HEK293 (cell line): ENCODE measurements around the gene NADK.

ENCODE experiments used
- CTCF ChIA-PET: fragments of 350-600 bp; formaldehyde crosslinking; extraction: SDS; loops from one replicate; lab custom pipeline; 2021; ENCODE audit warnings: antibody characterized with exemption; lab: Yijun Ruan, JAX
- POLR2A ChIA-PET: fragments of 300-600 bp; formaldehyde crosslinking; extraction: SDS; loops from one replicate; lab custom pipeline; 2020; ENCODE audit warnings: antibody characterized with exemption, inconsistent platforms; lab: Yijun Ruan, JAX
- H3K27ac ChIP-seq: fragments of 200-500 bp; sonication (Bioruptor generic); 2 replicates; pipeline ENCODE4 v1.5.1; 2014; ENCODE audit warnings: low read depth, low read length, control low read depth, inconsistent platforms; ENCODE audit errors: extremely low read depth
- H3K36me3 ChIP-seq, 2 experiments: fragments of 200-500 bp in 1 of 2; sonication (Bioruptor generic) in 1 of 2; 1 replicate in 1 of 2; 2 replicates in 1 of 2; pipeline ENCODE4 v1.5.1; 2014 to 2017; ENCODE audit warnings: inconsistent platforms in 2 of 2, low read length in 2 of 2; ENCODE audit not compliant: control insufficient read depth in 2 of 2, insufficient read depth in 1 of 2
- H3K4me1 ChIP-seq: fragments of 200-500 bp; sonication (Bioruptor generic); 2 replicates; pipeline ENCODE4 v1.5.1; 2014; ENCODE audit warnings: mild to moderate bottlenecking, low read length, inconsistent platforms; ENCODE audit not compliant: control insufficient read depth, insufficient read depth
- H3K4me3 ChIP-seq: 2 replicates; pipeline ENCODE4 v1.5.1; 2011; ENCODE audit warnings: low read depth, mild to moderate bottlenecking, control low read depth, low read length, moderate library complexity
- H3K9me3 ChIP-seq: fragments of 200-500 bp; sonication (Bioruptor generic); 2 replicates; pipeline ENCODE4 v1.5.1; 2014; ENCODE audit warnings: low read depth, low read length, inconsistent platforms; ENCODE audit not compliant: control insufficient read depth, insufficient read depth
- HIC1 ChIP-seq: fragments of 450-650 bp; formaldehyde crosslinking; IDR thresholded peaks from 2 replicates; pipeline ENCODE4 v1.5.1; 2016; ENCODE audit warnings: missing biosample characterization, missing genetic modification characterization
- HOXD13 ChIP-seq: sonication (generic); formaldehyde crosslinking; IDR thresholded peaks from 2 replicates; pipeline ENCODE4 v1.8.0; 2022; ENCODE audit warnings: missing genetic modification reagents, borderline replicate concordance
- KLF1 ChIP-seq: fragments of 450-650 bp; formaldehyde crosslinking; IDR thresholded peaks from 2 replicates; pipeline ENCODE4 v1.5.1; 2016; ENCODE audit warnings: missing biosample characterization, missing genetic modification characterization
- PRDM1 ChIP-seq: fragments of 450-650 bp; formaldehyde crosslinking; IDR thresholded peaks from 2 replicates; pipeline ENCODE4; 2016; ENCODE audit warnings: missing biosample characterization, missing genetic modification characterization
- SALL2 ChIP-seq: fragments of 450-650 bp; formaldehyde crosslinking; IDR thresholded peaks from 2 replicates; pipeline ENCODE4 v1.5.0; 2017; ENCODE audit warnings: missing biosample characterization, mild to moderate bottlenecking, missing genetic modification characterization, borderline replicate concordance
- SP2 ChIP-seq: fragments of 450-650 bp; formaldehyde crosslinking; IDR thresholded peaks from 2 replicates; pipeline ENCODE4 v1.5.1; 2016; ENCODE audit warnings: missing biosample characterization, missing genetic modification characterization
- YY2 ChIP-seq: fragments of 450-650 bp; formaldehyde crosslinking; IDR thresholded peaks from 2 replicates; pipeline ENCODE4 v1.5.1; 2016; ENCODE audit warnings: missing biosample characterization, missing genetic modification characterization
- ZBTB1 ChIP-seq: fragments of 450-650 bp; formaldehyde crosslinking; IDR thresholded peaks from 2 replicates; pipeline ENCODE4 v1.5.1; 2016; ENCODE audit warnings: missing biosample characterization, missing genetic modification characterization
- ZIC2 ChIP-seq: fragments of 450-650 bp; formaldehyde crosslinking; IDR thresholded peaks from 2 replicates; pipeline ENCODE4 v1.5.1; 2016; ENCODE audit warnings: missing biosample characterization, missing genetic modification characterization
- ZNF211 ChIP-seq: fragments of 450-650 bp; formaldehyde crosslinking; IDR thresholded peaks from 2 replicates; pipeline ENCODE4 v1.5.1; 2016; ENCODE audit warnings: low read depth, missing biosample characterization, missing genetic modification characterization
- ZNF248 ChIP-seq: fragments of 450-650 bp; formaldehyde crosslinking; IDR thresholded peaks from 2 replicates; pipeline ENCODE4 v1.5.1; 2017; ENCODE audit warnings: missing biosample characterization, missing genetic modification characterization
- ZNF280D ChIP-seq: fragments of 450-650 bp; formaldehyde crosslinking; IDR thresholded peaks from 2 replicates; pipeline ENCODE4 v1.5.1; 2016; ENCODE audit warnings: missing biosample characterization, missing genetic modification characterization
- ZNF311 ChIP-seq: fragments of 450-650 bp; formaldehyde crosslinking; IDR thresholded peaks from 2 replicates; pipeline ENCODE4 v1.5.1; 2017; ENCODE audit warnings: missing biosample characterization, missing genetic modification characterization, borderline replicate concordance
- ZNF404 ChIP-seq: fragments of 450-650 bp; formaldehyde crosslinking; IDR thresholded peaks from 2 replicates; pipeline ENCODE4 v1.5.1; 2017; ENCODE audit warnings: missing biosample characterization, missing genetic modification characterization
- ZNF529 ChIP-seq: fragments of 450-650 bp; formaldehyde crosslinking; IDR thresholded peaks from 2 replicates; pipeline ENCODE4 v1.5.1; 2017; ENCODE audit warnings: missing genetic modification characterization, missing biosample characterization; ENCODE audit not compliant: insufficient replicate concordance
- ZNF548 ChIP-seq: fragments of 450-650 bp; formaldehyde crosslinking; IDR thresholded peaks from 2 replicates; pipeline ENCODE4 v1.5.1; 2016; ENCODE audit warnings: missing biosample characterization, missing genetic modification characterization
- ZNF596 ChIP-seq: fragments of 450-650 bp; IDR thresholded peaks from 2 replicates; pipeline ENCODE4 v1.5.0; 2018; ENCODE audit warnings: missing biosample characterization, mild to moderate bottlenecking, missing genetic modification characterization, moderate library complexity
- ZSCAN23 ChIP-seq: fragments of 450-650 bp; formaldehyde crosslinking; IDR thresholded peaks from 2 replicates; pipeline ENCODE4 v1.5.1; 2016; ENCODE audit warnings: missing biosample characterization, missing genetic modification characterization
- ZSCAN4 ChIP-seq: fragments of 450-650 bp; formaldehyde crosslinking; IDR thresholded peaks from 2 replicates; pipeline ENCODE4 v1.5.1; 2017; ENCODE audit warnings: missing biosample characterization, missing genetic modification characterization
- TF ChIP-seq, protein P1 (sequence below): fragments of 450-650 bp; formaldehyde crosslinking; IDR thresholded peaks from 2 replicates; pipeline ENCODE4 v1.5.1; 2016; ENCODE audit warnings: missing biosample characterization, missing genetic modification characterization

The NADK gene

GRCh38 chr1:1764876-1765470 is 13.3 kb downstream of the NADK start:
- Histone ChIP-seq H3K4me3 (no peak overlapping the region), H3K9me3 (no peaks in the 10 kb centered on the region), H3K4me1 (no peaks in the 10 kb centered on the region), H3K27ac (no peak overlapping the region), H3K36me3 (peaks cover 12 to 85% of the 10 kb centered on the region in 2 experiments; a peak in 2 of 3 replicates)
- ChIA-PET POLR2A (no interaction called here), CTCF (no interaction called here)
- TF ChIP-seq ZNF280D (tag by site-specific recombination) (no peak), ZIC2 (no peak), ZNF529 (no peak), ZNF596 (tag by site-specific recombination) (no peak), ZNF248 (no peak), ZNF548 (tag by site-specific recombination) (no peak), HOXD13 (CRISPR knock-in tag) (no peak), HIC1 (tag by site-specific recombination) (no peak), YY2 (no peak), SP2 (tag by site-specific recombination) (no peak), SALL2 (tag by site-specific recombination) (no peak), ZNF311 (tag by site-specific recombination) (no peak), ZBTB1 (tag by site-specific recombination) (no peak), ZSCAN4 (tag by site-specific recombination) (no peak), ZNF211 (tag by site-specific recombination) (no peak), ZNF404 (tag by site-specific recombination) (no peak), ZSCAN23 (no peak), PRDM1 (tag by site-specific recombination) (no peak), KLF1 (tag by site-specific recombination) (no peak)
- TF ChIP-seq, protein P1, sequence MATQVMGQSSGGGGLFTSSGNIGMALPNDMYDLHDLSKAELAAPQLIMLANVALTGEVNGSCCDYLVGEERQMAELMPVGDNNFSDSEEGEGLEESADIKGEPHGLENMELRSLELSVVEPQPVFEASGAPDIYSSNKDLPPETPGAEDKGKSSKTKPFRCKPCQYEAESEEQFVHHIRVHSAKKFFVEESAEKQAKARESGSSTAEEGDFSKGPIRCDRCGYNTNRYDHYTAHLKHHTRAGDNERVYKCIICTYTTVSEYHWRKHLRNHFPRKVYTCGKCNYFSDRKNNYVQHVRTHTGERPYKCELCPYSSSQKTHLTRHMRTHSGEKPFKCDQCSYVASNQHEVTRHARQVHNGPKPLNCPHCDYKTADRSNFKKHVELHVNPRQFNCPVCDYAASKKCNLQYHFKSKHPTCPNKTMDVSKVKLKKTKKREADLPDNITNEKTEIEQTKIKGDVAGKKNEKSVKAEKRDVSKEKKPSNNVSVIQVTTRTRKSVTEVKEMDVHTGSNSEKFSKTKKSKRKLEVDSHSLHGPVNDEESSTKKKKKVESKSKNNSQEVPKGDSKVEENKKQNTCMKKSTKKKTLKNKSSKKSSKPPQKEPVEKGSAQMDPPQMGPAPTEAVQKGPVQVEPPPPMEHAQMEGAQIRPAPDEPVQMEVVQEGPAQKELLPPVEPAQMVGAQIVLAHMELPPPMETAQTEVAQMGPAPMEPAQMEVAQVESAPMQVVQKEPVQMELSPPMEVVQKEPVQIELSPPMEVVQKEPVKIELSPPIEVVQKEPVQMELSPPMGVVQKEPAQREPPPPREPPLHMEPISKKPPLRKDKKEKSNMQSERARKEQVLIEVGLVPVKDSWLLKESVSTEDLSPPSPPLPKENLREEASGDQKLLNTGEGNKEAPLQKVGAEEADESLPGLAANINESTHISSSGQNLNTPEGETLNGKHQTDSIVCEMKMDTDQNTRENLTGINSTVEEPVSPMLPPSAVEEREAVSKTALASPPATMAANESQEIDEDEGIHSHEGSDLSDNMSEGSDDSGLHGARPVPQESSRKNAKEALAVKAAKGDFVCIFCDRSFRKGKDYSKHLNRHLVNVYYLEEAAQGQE (tag by site-specific recombination): no peak
